ENCODE data around the gene ATOH7.
"Not testable (repeated sequence)": the region's sequence is repeated elsewhere in the genome, so short reads cannot be mapped to it uniquely, and the experiment has no call there.

Gene ATOH7

DNA sequence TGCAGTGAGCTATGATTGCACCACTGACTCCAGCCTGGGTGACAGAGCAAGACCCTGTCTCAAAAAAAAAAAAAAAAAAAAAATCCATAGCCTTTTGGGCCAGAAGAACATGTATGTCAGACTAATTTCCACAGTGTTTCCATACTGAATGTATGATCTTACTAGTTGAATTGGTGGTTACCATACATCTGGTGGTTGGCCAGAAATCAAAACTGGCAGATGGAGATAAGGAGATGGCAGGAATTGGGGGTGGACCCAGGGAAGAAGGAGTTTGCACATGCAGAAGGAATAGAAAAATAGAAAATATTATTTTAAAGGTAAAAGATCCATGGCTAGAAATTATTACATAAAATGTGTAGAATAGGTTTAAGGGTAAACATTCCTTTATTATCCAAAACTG, 3.7 kb upstream of the ATOH7 start:
- no peak for ATAC-seq

DNA sequence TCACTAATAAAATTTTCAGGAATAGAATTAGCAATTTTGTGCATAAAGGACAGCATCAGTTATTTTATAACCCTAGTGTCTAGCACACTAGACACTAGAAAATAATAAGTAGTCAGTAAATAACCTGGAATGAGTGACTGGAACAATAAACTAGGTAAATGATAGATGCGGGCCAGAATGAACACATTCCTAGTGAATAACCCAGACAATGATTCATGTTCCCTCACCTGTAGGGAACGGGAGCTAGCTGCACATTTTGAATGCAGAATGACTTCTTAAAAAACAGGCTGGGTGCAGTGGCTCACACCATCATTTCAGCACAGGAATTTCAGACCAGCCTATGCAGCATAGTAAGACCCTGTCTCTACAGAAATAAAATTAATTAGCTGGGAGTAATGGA, 3.2 kb upstream of the ATOH7 start:
- ATAC-seq = no peak

DNA sequence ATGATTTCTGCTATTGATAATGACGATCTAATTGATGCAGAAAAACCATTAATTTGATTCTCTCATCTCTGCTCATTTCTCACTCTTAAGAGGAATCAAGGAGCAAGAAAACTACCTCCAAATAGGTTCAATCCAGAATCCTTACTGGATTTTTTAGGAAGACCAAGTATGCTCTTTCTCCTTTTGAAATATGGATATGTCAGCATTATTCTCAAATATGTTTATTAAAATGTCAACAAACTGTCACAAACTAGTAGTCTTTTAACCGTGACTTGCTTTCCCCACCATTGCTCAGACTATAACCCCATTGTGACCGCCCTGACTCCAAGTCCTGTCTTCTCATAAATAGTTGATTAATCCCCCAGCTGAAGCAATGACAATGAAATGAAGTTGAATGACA, 1.1 kb upstream of the ATOH7 start:
- ATAC-seq = no peak

DNA sequence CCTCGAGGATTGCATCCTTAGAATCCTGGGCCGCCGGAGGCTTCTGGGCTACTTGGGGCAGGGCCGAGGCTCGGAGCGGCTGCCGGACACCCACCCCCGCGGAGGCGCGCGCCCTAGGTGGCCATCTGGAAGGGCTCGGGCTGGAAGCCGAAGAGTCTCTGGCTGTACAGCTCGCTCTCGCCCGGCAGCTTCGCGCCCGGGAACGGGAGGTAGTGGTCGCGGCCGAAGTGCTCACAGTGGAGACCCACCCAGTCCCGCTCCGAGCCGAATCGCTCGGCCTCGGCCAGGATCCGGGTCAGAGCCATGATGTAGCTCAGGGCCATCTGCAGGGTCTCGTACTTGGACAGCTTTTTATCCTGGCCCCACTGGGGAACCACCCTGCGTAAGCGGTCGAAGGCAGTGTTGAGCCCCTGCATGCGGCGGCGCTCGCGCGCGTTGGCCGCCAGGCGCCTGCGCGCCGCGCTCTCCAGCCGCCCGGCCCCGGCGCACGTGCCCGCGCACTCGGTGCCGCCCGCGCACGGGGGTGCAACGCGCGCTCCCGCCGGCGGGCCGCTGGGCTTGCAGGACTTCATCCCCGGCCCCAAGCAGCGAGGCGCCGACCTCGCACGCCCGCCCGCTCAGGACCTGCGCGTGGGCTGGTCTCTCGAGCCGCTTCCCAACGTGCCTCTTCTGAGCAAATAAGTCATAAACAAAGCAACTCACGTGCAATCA, 652 bp downstream of the ATOH7 start:
- peak; percentile 64 to 69 for ATAC-seq

DNA sequence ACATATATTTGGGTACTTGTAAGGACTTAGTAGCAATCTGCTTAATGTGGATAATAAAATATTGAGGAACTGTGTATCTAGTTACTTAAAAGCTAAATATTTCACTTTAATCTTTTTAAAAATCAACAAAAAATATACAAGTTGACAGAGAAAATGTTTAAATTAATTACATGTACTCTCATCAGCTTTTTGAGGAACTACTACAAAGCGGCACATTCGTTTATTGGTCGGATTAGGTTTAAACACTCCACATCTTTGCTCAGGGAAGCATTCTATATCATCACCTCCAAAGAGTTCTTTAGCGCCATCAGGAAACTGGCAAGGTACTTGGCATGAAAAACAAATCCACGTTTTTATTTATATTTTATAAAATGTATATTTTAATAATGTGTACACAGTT, 1.6 kb downstream of the ATOH7 start:
- ATAC-seq = no peak

DNA sequence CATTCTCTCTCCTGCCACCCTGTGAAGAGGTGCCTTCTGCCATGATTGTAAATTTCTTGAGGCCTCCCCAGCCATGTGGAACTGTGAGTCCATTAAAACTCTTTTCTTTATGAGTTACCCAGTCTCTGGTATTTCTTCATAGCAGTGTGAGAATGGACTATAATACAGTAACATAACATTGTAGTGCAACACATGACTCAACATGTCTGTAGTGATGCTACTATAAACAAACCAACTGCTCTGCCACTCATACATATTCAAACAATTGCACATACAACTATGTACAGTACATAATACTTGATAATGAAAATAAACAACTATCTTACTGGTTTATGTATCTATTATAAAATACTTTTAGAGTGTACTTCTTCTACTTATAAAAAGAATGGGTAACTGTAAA, 7.1 kb downstream of the ATOH7 start:
- no peak for ATAC-seq

DNA sequence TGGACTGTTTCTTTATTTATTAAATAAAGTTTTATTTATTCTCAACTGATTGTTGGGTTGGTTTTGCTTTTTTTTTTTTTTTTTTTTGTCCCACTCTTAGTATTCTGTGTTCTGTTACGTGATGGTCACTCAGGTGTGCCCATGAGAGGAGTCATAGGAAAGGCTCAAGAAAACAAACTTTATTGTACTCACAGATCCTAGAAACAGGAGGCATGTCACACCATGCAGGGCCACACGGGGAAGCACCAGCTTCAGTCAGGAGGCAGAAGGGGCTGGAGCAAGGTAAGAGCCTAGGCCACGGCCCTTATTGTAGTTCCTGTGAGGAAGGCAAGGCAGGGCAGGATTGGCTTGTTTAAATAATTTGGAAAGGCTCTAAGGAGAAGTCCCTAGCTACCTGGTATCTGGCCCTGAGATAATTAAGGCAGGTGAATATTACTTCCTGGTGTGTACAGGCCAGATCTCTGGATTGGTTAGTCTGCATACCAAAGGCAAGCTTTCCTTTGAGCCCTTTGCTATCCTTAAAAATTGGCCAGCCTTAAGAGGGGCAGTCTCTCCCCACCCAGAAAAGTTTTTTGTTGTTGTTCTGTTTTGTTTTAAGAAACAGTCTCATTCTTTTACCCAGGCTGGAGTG, 8.3 kb downstream of the ATOH7 start:
- ATAC-seq = no peak

DNA sequence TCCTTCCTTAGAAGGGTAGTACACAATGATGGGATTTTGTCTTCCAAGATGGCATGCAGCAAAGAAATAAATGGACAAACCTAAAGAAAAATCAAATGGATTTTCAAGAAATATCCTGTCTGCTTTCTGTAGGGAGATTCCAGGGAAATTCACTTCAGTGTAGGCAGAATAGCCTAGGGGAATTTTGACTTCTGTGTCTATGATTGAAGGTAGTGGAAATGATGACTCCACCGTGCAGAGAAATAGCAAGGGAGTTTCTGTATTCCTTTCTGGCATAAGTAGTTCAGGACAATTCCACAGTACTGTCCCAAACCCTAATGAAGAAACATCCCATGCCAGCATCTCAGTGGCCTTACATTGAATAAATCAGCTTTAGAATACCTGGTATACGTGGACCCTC, 9.5 kb downstream of the ATOH7 start:
- no peak for ATAC-seq

DNA sequence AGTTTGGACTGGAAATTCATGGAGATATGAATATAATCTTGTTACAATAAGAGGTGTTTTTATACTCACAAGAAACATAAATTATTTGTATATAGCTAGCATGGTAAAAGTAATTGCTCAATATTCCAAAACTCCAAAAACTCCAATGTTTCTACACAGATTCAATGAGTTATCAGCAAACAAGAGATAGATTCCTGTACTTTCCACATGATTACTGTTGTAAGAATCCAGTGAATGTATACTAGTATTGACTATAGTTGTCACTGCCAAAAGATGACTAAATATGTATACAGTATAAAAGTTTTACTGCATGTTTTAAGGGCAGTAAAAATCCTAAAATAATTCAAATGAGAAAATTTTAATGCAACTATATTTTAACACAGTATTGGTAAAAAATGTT, 10.7 kb downstream of the ATOH7 start:
- ATAC-seq = no peak

DNA sequence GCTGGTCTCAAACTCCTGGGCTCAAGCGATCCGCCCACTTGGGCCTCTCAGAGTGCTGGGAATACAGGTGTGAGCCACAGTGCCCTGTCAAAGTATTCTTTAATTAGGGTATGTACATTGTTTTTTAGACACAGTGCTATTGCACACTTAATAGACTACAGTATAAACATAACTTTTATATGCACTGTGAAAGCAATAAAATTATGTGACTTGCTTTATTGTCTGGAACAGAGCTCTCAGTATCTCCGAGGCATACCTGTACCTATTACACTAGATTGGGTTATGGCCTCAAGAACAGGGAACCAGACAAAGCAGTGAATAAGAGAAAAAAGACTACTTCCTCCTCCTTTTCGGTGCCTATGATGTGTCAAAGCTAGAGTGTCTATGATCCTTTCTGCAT, 13.1 kb downstream of the ATOH7 start:
- ATAC-seq = no peak

DNA sequence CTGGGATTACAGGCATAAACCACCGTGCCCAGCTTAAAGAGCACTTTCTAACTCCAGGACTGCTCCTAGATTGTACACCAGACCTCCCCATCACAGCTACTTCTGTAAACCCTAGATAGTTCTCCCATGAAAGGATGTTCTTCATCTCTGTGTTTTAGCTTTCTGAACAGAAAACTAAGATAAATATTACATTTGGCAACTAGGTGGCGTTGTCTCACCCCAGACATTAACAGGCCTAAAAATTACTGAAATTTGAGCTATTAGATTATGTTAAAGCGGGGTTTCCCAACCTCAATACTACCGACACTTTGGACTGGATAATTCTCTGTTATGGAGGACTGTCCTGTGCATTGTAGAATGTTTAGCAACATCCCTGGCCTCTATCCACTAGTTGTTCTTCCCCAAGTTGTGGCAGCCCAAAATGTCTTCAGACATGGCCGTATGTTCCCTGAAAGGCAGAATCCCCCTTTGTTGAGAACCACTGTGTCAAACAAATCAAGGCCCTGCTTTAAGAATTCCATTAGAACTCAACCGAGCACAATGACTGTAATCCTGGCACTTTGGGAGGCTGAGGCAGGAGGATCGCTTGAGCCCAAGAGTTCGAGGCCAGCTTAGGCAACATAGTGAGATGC, 19.1 kb downstream of the ATOH7 start:
- no peak for ATAC-seq

DNA sequence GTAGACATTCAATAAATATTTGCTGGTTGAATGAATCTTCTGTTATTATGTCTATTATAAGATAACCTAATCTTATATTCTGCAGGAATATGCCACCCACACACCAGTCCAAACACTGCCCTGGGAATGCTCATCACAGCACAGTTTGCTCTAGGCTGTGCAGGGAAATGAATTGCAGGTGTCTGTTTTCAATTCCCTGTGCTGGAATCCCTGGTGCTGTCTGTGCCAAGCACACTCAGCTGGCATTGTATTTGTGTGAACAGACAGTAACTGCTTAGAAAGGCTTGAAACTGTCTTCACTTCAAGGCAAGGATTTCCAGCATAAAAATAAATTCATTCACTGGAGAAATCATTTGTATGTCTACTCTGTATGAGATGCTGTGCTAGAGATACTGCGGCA, 20.2 kb downstream of the ATOH7 start:
- no peak for ATAC-seq

DNA sequence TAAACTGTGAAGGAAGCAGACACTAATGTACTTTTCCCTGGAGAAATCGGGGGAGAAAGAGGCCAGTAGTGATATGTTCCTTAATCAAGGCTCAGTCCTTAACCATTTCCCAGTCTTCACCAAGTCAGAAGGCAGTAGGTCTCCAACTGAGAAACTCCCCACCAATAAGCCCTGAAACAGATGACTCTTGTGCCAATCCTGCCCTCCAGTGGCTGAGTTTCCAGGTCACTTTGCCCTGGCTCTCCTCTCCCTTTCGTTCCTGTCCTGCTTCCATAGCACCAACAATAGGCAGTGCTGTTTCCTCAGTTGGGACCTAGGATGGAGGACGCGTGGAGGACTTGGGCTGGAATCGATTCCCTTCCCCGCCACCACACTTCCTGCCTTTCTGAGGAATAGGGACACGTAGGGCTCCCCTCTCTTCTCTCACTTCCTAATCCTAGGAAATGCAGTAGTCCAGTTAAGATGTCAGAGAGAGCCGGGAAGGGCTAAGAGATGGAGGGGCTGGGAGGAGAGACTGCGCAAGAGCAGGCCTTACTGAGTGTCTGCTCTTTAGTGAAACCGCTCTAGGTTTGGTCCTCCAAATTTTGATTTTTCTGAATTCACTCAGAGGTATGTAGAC, 23.4 kb downstream of the ATOH7 start:
- ATAC-seq = no peak

DNA sequence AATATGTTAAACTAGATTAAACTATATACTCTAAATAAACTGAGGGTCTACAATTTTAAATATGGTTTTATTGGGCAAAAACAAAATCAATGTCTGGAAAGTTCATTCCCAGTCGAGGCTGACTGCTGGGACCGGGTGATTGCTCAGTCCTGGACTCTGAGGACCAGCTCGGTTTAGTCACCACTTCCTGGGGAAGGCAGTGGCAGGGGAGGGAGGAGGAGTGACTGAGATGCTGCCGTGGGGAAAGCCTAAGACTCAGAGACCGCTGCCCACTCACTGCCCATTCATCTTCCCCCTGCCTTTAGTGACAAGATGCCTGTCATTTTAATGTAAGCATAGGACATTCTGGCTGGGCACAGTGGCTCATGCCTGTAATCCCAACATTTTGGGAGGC, 29.0 kb downstream of the ATOH7 start:
- no peak for ATAC-seq

DNA sequence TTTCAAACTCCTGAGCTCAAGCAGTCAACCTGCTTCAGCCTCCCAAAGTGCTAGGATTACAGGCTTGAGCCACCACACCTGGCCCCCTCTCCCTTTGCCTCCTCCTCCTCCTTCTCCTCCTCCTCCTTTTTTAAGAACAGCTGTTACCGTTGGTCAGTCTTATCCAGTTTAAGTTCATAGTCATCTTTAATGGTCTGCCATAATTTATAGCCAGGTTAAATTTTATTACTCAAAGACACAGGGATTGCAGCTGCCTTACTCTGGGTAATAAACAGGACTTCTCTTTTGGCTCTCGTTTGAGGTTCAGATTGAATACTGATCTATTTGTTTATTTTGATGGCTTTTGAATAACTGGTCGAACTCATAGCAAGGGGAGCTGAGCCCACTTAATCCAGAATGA, 35.2 kb downstream of the ATOH7 start:
- no peak for ATAC-seq

DNA sequence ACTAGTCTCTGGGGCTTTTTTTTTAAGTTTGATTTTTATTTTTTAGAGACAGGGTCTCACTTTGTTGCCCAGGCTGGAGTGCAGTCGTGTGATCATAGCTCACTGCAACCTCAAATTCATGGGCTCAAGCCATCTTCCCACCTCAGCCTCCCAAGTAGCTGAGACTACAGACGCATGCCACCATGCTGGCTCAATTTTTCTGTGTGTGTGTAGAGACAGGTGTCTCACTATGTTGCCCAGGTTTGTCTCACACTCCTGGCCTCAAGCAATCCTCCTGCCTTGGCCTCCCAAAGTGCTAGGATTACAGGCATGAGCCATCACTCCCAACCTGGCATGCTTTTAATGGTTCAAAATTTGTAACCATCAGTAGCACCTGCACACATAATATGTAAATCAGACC, 36.1 kb downstream of the ATOH7 start:
- ATAC-seq = not testable (repeated sequence)

DNA sequence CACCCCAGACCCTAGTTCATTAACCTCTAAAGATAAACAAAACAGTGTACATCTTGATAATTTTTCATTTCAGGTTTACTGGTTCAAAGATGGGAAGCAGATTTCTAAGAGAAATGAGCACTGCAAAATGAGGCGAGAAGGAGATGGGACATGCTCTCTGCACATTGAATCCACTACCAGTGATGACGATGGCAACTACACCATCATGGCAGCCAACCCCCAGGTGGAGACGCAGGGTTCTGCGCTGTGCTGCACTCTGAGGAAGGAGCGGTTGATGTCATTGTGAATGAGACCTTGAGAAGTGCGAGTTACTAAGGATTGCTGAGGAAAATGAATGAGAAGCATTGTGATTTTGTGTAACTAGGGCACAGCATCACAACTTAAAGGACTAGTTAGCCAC, 37.6 kb downstream of the ATOH7 start:
- no peak for ATAC-seq

DNA sequence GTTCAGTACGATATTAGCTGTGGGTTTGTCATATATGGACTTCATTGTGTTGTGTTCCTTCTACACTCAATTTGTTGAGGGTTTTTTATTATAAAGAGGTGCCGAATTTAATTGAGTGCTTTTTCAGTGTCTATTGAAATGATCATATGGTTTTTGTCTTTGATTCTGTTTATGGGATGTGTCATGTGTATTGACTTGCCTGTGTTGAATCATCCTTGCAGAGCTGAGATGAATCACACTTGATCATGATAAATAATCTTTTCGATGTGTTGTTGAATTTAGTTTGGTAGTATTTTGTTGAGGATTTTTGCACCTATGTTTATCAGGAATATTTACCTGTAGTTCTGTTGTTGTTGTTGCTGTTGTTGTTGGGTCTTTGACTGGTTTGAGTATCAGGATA, 39.8 kb downstream of the ATOH7 start:
- no peak for ATAC-seq

DNA sequence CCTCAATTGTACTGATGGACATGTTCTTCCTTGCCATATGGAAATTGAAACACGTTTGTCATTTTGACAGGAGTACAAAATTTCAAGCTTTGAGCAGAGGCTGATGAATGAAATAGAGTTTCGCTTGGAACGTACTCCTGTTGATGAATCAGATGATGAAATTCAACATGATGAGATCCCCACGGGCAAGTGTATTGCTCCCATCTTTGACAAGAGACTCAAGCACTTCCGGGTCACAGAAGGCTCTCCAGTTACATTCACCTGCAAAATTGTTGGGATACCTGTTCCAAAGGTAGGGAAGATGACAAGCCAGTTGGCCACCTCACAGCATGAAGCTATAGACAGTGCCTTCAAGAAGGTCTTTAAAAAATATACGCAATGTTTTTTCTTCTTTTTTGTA, 43.1 kb downstream of the ATOH7 start:
- ATAC-seq = no peak

DNA sequence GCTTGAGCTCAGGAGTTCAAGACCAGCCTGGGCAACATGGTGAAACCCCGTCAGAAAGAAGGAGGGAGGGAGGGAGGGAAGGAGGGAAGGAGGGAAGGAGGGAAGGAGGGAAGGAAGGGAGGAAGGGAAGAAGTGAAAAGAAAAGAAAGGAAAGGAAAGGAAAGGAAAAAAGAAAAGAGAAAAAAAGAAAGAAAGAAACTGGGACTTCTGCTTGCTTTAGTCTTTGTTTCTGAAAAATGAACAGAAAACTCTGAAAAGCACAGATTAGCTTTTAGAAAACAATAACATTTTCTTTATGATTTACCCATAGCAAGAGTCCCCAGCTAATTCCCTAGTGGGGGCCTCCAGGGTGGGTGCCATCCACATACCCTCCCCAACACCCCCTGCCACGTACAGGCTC, 46.8 kb downstream of the ATOH7 start:
- no peak for ATAC-seq

DNA sequence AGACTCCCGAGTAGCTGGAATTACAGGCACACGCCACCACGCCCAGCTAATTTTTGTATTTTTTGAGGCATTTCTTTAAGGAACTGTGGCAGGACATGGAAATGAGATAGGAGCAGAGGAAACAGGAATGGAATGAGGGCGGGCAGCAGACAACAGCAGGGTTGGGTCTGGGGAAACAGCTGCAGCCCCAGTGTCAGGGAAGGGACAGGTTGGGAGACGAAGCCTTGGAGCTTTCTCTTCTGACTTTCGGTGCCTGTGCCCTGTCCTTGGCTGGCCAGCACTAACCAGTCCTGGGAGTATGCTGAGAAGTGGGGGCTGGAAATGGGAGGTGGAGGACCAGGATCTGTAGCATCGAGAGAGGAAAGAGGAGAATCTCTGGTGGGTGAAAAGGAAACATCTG, 47.4 kb downstream of the ATOH7 start:
- no peak for ATAC-seq
